AG09309 (cell line): ENCODE data around the gene AP5B1.
A peak's percentile ranks its signal among the peaks of the same experiment; 100 is the strongest.
"Not testable (repeated sequence)": the region's sequence is repeated elsewhere in the genome, so short reads cannot be mapped to it uniquely, and the experiment has no call there.

Source experiments
- DNase-seq: peaks from one replicate; pipeline ENCODE4 v3.0.0-alpha.2; 2010; ENCODE audit warnings: low read depth
- H3K4me3 ChIP-seq: 2 replicates; pipeline ENCODE4 v1.5.1; 2011; ENCODE audit warnings: mild to moderate bottlenecking, low read depth, low read length, moderate library complexity; ENCODE audit not compliant: control insufficient read depth
- CTCF ChIP-seq: IDR thresholded peaks from 2 replicates; pipeline ENCODE4 v1.5.1; 2011; ENCODE audit warnings: mild to moderate bottlenecking, low read depth, low read length, inconsistent platforms; ENCODE audit not compliant: insufficient read depth, control insufficient read depth; ENCODE audit errors: missing control alignments

AP5B1 gene

GRCh38 chr11:65774525-65775306, 6.1 kb downstream of the AP5B1 start:
- no peak overlapping the region for H3K4me3 ChIP-seq
- no peak for TF ChIP-seq CTCF
- DNase-seq: no peak

GRCh38 chr11:65773784-65774411, 6.9 kb downstream of the AP5B1 start:
- no peak overlapping the region for H3K4me3 ChIP-seq
- TF ChIP-seq CTCF: peak; percentile 43
- no peak for DNase-seq

- TF ChIP-seq CTCF: no peak
- no peak overlapping the region for H3K4me3 ChIP-seq
- DNase-seq: no peak
These were observed 9.1 kb downstream of the AP5B1 start for GRCh38 chr11:65771589-65772112.

GRCh38 chr11:65770951-65771567, 9.7 kb downstream of the AP5B1 start:
- TF ChIP-seq CTCF: no peak
- H3K4me3 ChIP-seq: no peak overlapping the region
- DNase-seq: no peak

- DNase-seq, H3K4me3 ChIP-seq: not testable (repeated sequence)
These were observed 13.0 kb downstream of the AP5B1 start for GRCh38 chr11:65767806-65768205.

- no peak for TF ChIP-seq CTCF
- H3K4me3 ChIP-seq: no peak overlapping the region
- no peak for DNase-seq
These were observed 13.4 kb downstream of the AP5B1 start for GRCh38 chr11:65767406-65767805.

- no peak overlapping the region for H3K4me3 ChIP-seq
- no peak for TF ChIP-seq CTCF
- peak; percentile 70 for DNase-seq
These were observed 14.2 kb downstream of the AP5B1 start for GRCh38 chr11:65766535-65766934.
